GM23338 (cell line): Measurements from ENCODE around the gene C12orf42. TPM values are rescaled to one million over a fixed set of nuclear protein-coding genes. Genes with fewer than 3 reads are reported as not detected.

Experiments
- ATAC-seq: fragments of 200-7000 bp; cut with Tn5 transposase; 3 replicates; pipeline ENCODE4 v1.9.1; 2020
- DNase-seq: peaks from one replicate; pipeline ENCODE4 v3.0.0-alpha.2; 2015; ENCODE audit warnings: low spot score
- H2AFZ ChIP-seq: fragments of 200-600 bp; sonication (generic); 2 replicates; pipeline ENCODE4 v1.8.0; 2016; ENCODE audit warnings: antibody characterized with exemption, mild to moderate bottlenecking, moderate library complexity
- H3F3A ChIP-seq: fragments of 200-600 bp; sonication (generic); replicated peaks from 2 replicates; pipeline ENCODE4 v1.8.0; 2017; ENCODE audit warnings: antibody characterized with exemption, mixed run types, low read depth
- H3K27ac ChIP-seq: fragments of 200-600 bp; sonication (generic); 2 replicates; pipeline ENCODE4 v1.6.1; 2016; ENCODE audit warnings: low read depth
- H3K27me3 ChIP-seq: fragments of 200-600 bp; sonication (generic); 2 replicates; pipeline ENCODE4 v1.8.0; 2016; ENCODE audit warnings: mild to moderate bottlenecking, mixed run types, moderate library complexity; ENCODE audit not compliant: insufficient read depth
- H3K36me3 ChIP-seq: fragments of 200-600 bp; sonication (generic); 2 replicates; pipeline ENCODE4 v1.8.0; 2016; ENCODE audit warnings: mild to moderate bottlenecking; ENCODE audit not compliant: insufficient read depth
- H3K4me1 ChIP-seq: fragments of 200-600 bp; sonication (generic); 2 replicates; pipeline ENCODE4 v1.8.0; 2016; ENCODE audit warnings: mild to moderate bottlenecking, moderate library complexity; ENCODE audit not compliant: insufficient read depth
- H3K4me2 ChIP-seq: fragments of 200-600 bp; sonication (generic); 2 replicates; pipeline ENCODE4 v1.7.1; 2017; ENCODE audit warnings: mixed run types
- H3K4me3 ChIP-seq: fragments of 200-600 bp; sonication (generic); 2 replicates; pipeline ENCODE4 v1.6.1; 2016; ENCODE audit warnings: mixed run types
- H3K79me2 ChIP-seq: fragments of 200-600 bp; sonication (generic); replicated peaks from 2 replicates; pipeline ENCODE4 v1.8.0; 2017; ENCODE audit warnings: mild to moderate bottlenecking; ENCODE audit not compliant: insufficient read depth
- H3K9me2 ChIP-seq: fragments of 200-600 bp; sonication (generic); 2 replicates; pipeline ENCODE4 v1.8.0; 2017; ENCODE audit not compliant: insufficient read depth
- H4K20me1 ChIP-seq: fragments of 200-600 bp; sonication (generic); replicated peaks from 2 replicates; pipeline ENCODE4 v1.8.0; 2017; ENCODE audit warnings: mild to moderate bottlenecking; ENCODE audit not compliant: insufficient read depth
- H3K27ac Mint-ChIP-seq: 2 replicates; pipeline ENCODE4 v1.8.0; 2020; ENCODE audit warnings: inconsistent platforms, mild to moderate bottlenecking, moderate library complexity, mixed read lengths
- H3K27me3 Mint-ChIP-seq: 3 replicates; pipeline ENCODE4 v1.8.0; 2022; ENCODE audit warnings: low read depth, mild to moderate bottlenecking, moderate library complexity, mixed read lengths, inconsistent platforms; ENCODE audit not compliant: insufficient read depth, poor library complexity
- H3K36me3 Mint-ChIP-seq: 3 replicates; pipeline ENCODE4 v1.8.0; 2021; ENCODE audit warnings: low read depth, mild to moderate bottlenecking, inconsistent platforms, moderate library complexity, mixed read lengths
- H3K4me1 Mint-ChIP-seq: 3 replicates; pipeline ENCODE4 v1.8.0; 2020; ENCODE audit warnings: mild to moderate bottlenecking, inconsistent platforms, mixed read lengths
- H3K4me3 Mint-ChIP-seq: 3 replicates; pipeline ENCODE4 v1.8.0; 2021; ENCODE audit warnings: moderate library complexity, mild to moderate bottlenecking, inconsistent platforms, mixed read lengths
- H3K9me3 Mint-ChIP-seq: 3 replicates; pipeline ENCODE4 v1.8.0; 2020; ENCODE audit warnings: moderate library complexity, mild to moderate bottlenecking, inconsistent platforms, mixed read lengths
- NANOG ChIP-seq: IDR thresholded peaks from 2 replicates; pipeline ENCODE4 v1.6.1; 2016; ENCODE audit warnings: antibody characterized with exemption, borderline replicate concordance
- REST ChIP-seq: IDR thresholded peaks from one replicate; pipeline ENCODE4 v1.6.1; 2018; ENCODE audit warnings: antibody characterized with exemption; ENCODE audit not compliant: unreplicated experiment
- ZNF114 ChIP-seq: fragments of 250-450 bp; sonication (Bioruptor Pico); IDR thresholded peaks from 2 replicates; pipeline ENCODE4 v1.5.0; 2020; ENCODE audit warnings: mild to moderate bottlenecking, moderate library complexity
- ZNF462 ChIP-seq: fragments of 250-450 bp; sonication (Bioruptor Pico); IDR thresholded peaks from 2 replicates; pipeline ENCODE4 v1.5.0; 2020; ENCODE audit warnings: mild to moderate bottlenecking, moderate library complexity
- polyA plus RNA-seq: library from polyadenylated mRNA; unstranded; fragments of >200 nt; fragmentation: Nextera tagmentation; extraction: Ambion mirVana; gene quantifications from 2 replicates; pipeline ENCODE4 v1.2.1, GENCODE V29; 2016
- total RNA-seq: library from RNA; depleted of rRNA; stranded (reverse); fragments of >200 nt; shearing (Covaris generic); gene quantifications from 2 replicates; pipeline ENCODE4 v1.2.3, GENCODE V29; 2014

The C12orf42 gene
- total and polyA plus RNA-seq, 2 experiments from 2014 or later, result 0.45 TPM; not detected in 1

DNA sequence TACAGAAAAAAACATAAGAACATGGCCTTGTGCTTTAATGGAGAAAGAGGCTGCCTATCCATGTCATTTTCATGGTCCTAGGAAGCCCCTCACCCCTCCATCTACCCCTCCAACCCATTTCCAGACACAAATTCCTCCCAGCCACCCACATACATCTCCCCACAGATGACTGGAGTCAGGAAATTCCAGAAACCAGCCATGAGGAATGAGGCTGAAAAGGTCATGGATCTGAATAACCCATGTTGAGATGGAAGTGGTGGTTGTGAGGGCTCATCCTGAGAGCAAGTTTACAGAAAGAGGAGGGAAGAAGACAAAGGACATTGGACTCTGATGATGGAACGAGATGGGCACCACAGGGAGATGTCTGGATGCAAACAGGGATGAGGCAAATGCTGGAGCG is 23.9 kb upstream of the C12orf42 start:
- H3K4me3 Mint-ChIP-seq, result no peak overlapping the region
- Histone ChIP-seq H3K4me2 (no peak overlapping the region), H3K9me2 (peaks cover 7% of the 10 kb centered on the region; the same call in 1 of the 2 replicates), H4K20me1 (no peaks in the 10 kb centered on the region), H3K4me3 (no peak overlapping the region), H3K36me3 (no peaks in the 10 kb centered on the region), H3F3A (no peaks in the 10 kb centered on the region), H3K4me1 (no peaks in the 10 kb centered on the region), H2AFZ (no peak overlapping the region), H3K79me2 (no peaks in the 10 kb centered on the region), H3K27me3 (no peaks in the 10 kb centered on the region), H3K27ac (no peak overlapping the region)
- no peak overlapping the region for H3K27ac Mint-ChIP-seq
- no peak for TF ChIP-seq ZNF462 (CRISPR knock-in tag)
- TF ChIP-seq ZNF114 (CRISPR knock-in tag), result no peak
- TF ChIP-seq NANOG, result no peak
- no peak for TF ChIP-seq REST
- no peaks in the 10 kb centered on the region for H3K4me1 Mint-ChIP-seq
- no peaks in the 10 kb centered on the region for H3K36me3 Mint-ChIP-seq
- DNase-seq (no peak), ATAC-seq (no peak)
- H3K9me3 Mint-ChIP-seq, result no peaks in the 10 kb centered on the region
- no peaks in the 10 kb centered on the region for H3K27me3 Mint-ChIP-seq
